Measurements from ENCODE around the gene TMC6. TPM values are rescaled to one million over a fixed set of nuclear protein-coding genes. Genes with fewer than 3 reads are reported as not detected.
A peak's percentile ranks its signal among the peaks of the same experiment; 100 is the strongest.

TMC6 gene
- total and polyA plus RNA-seq, 2 of the 13 experiments (the other 11 are each of a cell fraction or from before 2014, with no cell fraction given), result 48.4 to 99.1 TPM

GRCh38 chr17:78128551-78129350 is at the start of gene TMC6 (continued):
- TF ChIP-seq, protein P1, sequence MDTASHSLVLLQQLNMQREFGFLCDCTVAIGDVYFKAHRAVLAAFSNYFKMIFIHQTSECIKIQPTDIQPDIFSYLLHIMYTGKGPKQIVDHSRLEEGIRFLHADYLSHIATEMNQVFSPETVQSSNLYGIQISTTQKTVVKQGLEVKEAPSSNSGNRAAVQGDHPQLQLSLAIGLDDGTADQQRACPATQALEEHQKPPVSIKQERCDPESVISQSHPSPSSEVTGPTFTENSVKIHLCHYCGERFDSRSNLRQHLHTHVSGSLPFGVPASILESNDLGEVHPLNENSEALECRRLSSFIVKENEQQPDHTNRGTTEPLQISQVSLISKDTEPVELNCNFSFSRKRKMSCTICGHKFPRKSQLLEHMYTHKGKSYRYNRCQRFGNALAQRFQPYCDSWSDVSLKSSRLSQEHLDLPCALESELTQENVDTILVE (CRISPR knock-in tag; IDR thresholded peaks at IDR 0.05), result peak; percentile 30; the same call in 1 of the 2 replicates
- 0 out of 2 replicates have a peak, but pooled peaks have one; percentile 53 for TF ChIP-seq SIN3A (IDR thresholded peaks at IDR 0.05; ENCODE audit: borderline replicate concordance, low read depth, low read length)
- no peak for TF ChIP-seq ZNF776 (CRISPR knock-in tag; IDR thresholded peaks at IDR 0.05)
- no peak for TF ChIP-seq KLF12 (CRISPR knock-in tag; IDR thresholded peaks at IDR 0.05; ENCODE audit: borderline replicate concordance)
- no peak for TF ChIP-seq BCL6 (CRISPR knock-in tag; IDR thresholded peaks at IDR 0.05)
- TF ChIP-seq ZC3H13 (CRISPR knock-in tag; IDR thresholded peaks at IDR 0.05), result no peak; the same call in 1 of the 2 replicates
- no peak; the same call in 1 of the 2 replicates for TF ChIP-seq ZSCAN9 (CRISPR knock-in tag; IDR thresholded peaks at IDR 0.05; ENCODE audit: borderline replicate concordance)
- TF ChIP-seq CAMTA2 (CRISPR knock-in tag; IDR thresholded peaks at IDR 0.05; ENCODE audit: borderline replicate concordance), result no peak; the same call in 1 of the 2 replicates
- peak; percentile 70 for TF ChIP-seq MEIS2 (CRISPR knock-in tag; IDR thresholded peaks at IDR 0.05)
- TF ChIP-seq RBFOX2 (IDR thresholded peaks at IDR 0.05; ENCODE audit: low read depth, low read length), result peak; percentile 82
- peak; percentile 49 for TF ChIP-seq ATF7-NPFF (CRISPR knock-in tag; IDR thresholded peaks at IDR 0.05; ENCODE audit: low read depth)
- TF ChIP-seq, protein P2, sequence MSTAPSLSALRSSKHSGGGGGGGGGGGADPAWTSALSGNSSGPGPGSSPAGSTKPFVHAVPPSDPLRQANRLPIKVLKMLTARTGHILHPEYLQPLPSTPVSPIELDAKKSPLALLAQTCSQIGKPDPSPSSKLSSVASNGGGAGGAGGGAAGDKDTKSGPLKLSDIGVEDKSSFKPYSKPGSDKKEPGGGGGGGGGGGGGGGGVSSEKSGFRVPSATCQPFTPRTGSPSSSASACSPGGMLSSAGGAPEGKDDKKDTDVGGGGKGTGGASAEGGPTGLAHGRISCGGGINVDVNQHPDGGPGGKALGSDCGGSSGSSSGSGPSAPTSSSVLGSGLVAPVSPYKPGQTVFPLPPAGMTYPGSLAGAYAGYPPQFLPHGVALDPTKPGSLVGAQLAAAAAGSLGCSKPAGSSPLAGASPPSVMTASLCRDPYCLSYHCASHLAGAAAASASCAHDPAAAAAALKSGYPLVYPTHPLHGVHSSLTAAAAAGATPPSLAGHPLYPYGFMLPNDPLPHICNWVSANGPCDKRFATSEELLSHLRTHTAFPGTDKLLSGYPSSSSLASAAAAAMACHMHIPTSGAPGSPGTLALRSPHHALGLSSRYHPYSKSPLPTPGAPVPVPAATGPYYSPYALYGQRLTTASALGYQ (CRISPR knock-in tag; IDR thresholded peaks at IDR 0.05), result peak; percentile 76; the same call in 1 of the 2 replicates
- peak; percentile 67 to 77 for TF ChIP-seq POLR2A (IDR thresholded peaks at IDR 0.05; ENCODE audit: insufficient read depth in 1 of 2, low read depth in 2 of 2, low read length in 2 of 2)
- TF ChIP-seq, protein P3, sequence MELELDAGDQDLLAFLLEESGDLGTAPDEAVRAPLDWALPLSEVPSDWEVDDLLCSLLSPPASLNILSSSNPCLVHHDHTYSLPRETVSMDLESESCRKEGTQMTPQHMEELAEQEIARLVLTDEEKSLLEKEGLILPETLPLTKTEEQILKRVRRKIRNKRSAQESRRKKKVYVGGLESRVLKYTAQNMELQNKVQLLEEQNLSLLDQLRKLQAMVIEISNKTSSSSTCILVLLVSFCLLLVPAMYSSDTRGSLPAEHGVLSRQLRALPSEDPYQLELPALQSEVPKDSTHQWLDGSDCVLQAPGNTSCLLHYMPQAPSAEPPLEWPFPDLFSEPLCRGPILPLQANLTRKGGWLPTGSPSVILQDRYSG (CRISPR knock-in tag; IDR thresholded peaks at IDR 0.05), result no peak
- TF ChIP-seq ZEB1 (IDR thresholded peaks at IDR 0.05; ENCODE audit: insufficient replicate concordance, low read depth), result peak; percentile 78
- no peak for TF ChIP-seq ZNF558 (CRISPR knock-in tag; IDR thresholded peaks at IDR 0.05; ENCODE audit: borderline replicate concordance)
- no peak for TF ChIP-seq SOX6 (IDR thresholded peaks at IDR 0.05)
- TF ChIP-seq SOX6 (CRISPR knock-in tag; IDR thresholded peaks at IDR 0.05), result no peak; the same call in 1 of the 2 replicates
- TF ChIP-seq ARNTL (CRISPR knock-in tag; IDR thresholded peaks at IDR 0.05), result peak; percentile 56
- TF ChIP-seq ZSCAN22 (CRISPR knock-in tag; IDR thresholded peaks at IDR 0.05), result no peak
- TF ChIP-seq EEA1 (CRISPR knock-in tag; IDR thresholded peaks at IDR 0.05; ENCODE audit: borderline replicate concordance), result no peak
- TF ChIP-seq SP4 (CRISPR knock-in tag; IDR thresholded peaks at IDR 0.05), result peak; percentile 10; the same call in 1 of the 2 replicates
- TF ChIP-seq CBX5 (CRISPR knock-in tag; IDR thresholded peaks at IDR 0.05; ENCODE audit: borderline replicate concordance), result peak; percentile 22; the same call in 1 of the 2 replicates
- TF ChIP-seq ZNF101 (CRISPR knock-in tag; IDR thresholded peaks at IDR 0.05; ENCODE audit: borderline replicate concordance, low read depth), result no peak
- no peak for TF ChIP-seq HMGA1 (CRISPR knock-in tag; conservative IDR thresholded peaks at IDR 0.05)
- TF ChIP-seq JDP2 (CRISPR knock-in tag; IDR thresholded peaks at IDR 0.05; ENCODE audit: borderline replicate concordance), result no peak

Measured in HepG2 (cell line).